Measurements from ENCODE around the gene KLHL29. TPM values are rescaled to one million over a fixed set of nuclear protein-coding genes. Genes with fewer than 3 reads are reported as not detected.

Gene KLHL29
- total RNA-seq, 2 experiments from 2014 or later, result 2.5 to 2.7 TPM

GRCh38 chr2:23536326-23536725 is 151.3 kb downstream of the KLHL29 start:
- H3K36me3 Mint-ChIP-seq (ENCODE audit: low read depth), result no peaks in the 10 kb centered on the region
- POLR2A ChIA-PET, result no interaction called here
- Histone ChIP-seq H3K9me3 (ENCODE audit: control insufficient read depth in 1 of 2, insufficient read depth in 1 of 2, low read length in 2 of 2) (no peaks in the 10 kb centered on the region), H3K27me3 (ENCODE audit: control insufficient read depth in 1 of 2, insufficient read depth in 2 of 2, low read length in 2 of 2) (no peaks in the 10 kb centered on the region), H3K27ac (ENCODE audit: low read depth in 1 of 2, low read length in 2 of 2) (no peak overlapping the region), H3K4me3 (ENCODE audit: low read length) (no peak overlapping the region), H3K36me3 (ENCODE audit: insufficient read depth, low read length) (no peaks in the 10 kb centered on the region), H3K4me1 (ENCODE audit: insufficient read depth, low read length) (peaks cover 33% of the 10 kb centered on the region)
- intact Hi-C loops (cut with DNase I, micrococcal nuclease), result no loop called here
- H3K9me3 Mint-ChIP-seq, result no peaks in the 10 kb centered on the region
- CTCF ChIA-PET, result no interaction called here
- H3K27me3 Mint-ChIP-seq, result no peaks in the 10 kb centered on the region
- H3K27ac Mint-ChIP-seq, result no peak overlapping the region
- TF ChIP-seq CTCF (IDR thresholded peaks at IDR 0.05), result no peak
- DNase-seq (no peak), ATAC-seq (ENCODE audit: poor library complexity) (no peak)
- peaks cover 45% of the 10 kb centered on the region for H3K4me1 Mint-ChIP-seq (ENCODE audit: low read depth)
- peak overlapping the region; percentile 47 for H3K4me3 Mint-ChIP-seq

GRCh38 chr2:23537991-23538390 is 153.0 kb downstream of the KLHL29 start:
- no peak for TF ChIP-seq CTCF (IDR thresholded peaks at IDR 0.05)
- intact Hi-C loops (cut with DNase I, micrococcal nuclease), result no loop called here

GRCh38 chr2:23538566-23538965 is 153.6 kb downstream of the KLHL29 start:
- no peak overlapping the region for H3K4me3 ChIP-seq (ENCODE audit: low read length)
- no peak for TF ChIP-seq CTCF (IDR thresholded peaks at IDR 0.05)
- intact Hi-C loops (cut with DNase I, micrococcal nuclease), result no loop called here
- Mint-ChIP-seq H3K9me3 (no peaks in the 10 kb centered on the region), H3K4me1 (ENCODE audit: low read depth) (peaks cover 25% of the 10 kb centered on the region), H3K36me3 (ENCODE audit: low read depth) (no peaks in the 10 kb centered on the region), H3K4me3 (no peak overlapping the region), H3K27ac (no peak overlapping the region), H3K27me3 (no peaks in the 10 kb centered on the region)
- H3K9me3 ChIP-seq (ENCODE audit: control insufficient read depth in 1 of 2, insufficient read depth in 1 of 2, low read length in 2 of 2), result no peaks in the 10 kb centered on the region
- no peaks in the 10 kb centered on the region for H3K27me3 ChIP-seq (ENCODE audit: control insufficient read depth in 1 of 2, insufficient read depth in 2 of 2, low read length in 2 of 2)
- ChIA-PET CTCF (no interaction called here), POLR2A (no interaction called here)
- no peak overlapping the region for H3K27ac ChIP-seq (ENCODE audit: low read depth in 1 of 2, low read length in 2 of 2)
- peaks cover 10% of the 10 kb centered on the region for H3K4me1 ChIP-seq (ENCODE audit: insufficient read depth, low read length)
- H3K36me3 ChIP-seq (ENCODE audit: insufficient read depth, low read length), result no peaks in the 10 kb centered on the region
- DNase-seq, result no peak
- ATAC-seq (ENCODE audit: poor library complexity), result no peak

More at GRCh38 chr2:23537991-23538390, 153.0 kb downstream of the KLHL29 start:
- Mint-ChIP-seq H3K4me3 (no peak overlapping the region), H3K4me1 (ENCODE audit: low read depth) (peaks cover 31% of the 10 kb centered on the region), H3K27ac (no peak overlapping the region), H3K27me3 (no peaks in the 10 kb centered on the region), H3K36me3 (ENCODE audit: low read depth) (no peaks in the 10 kb centered on the region), H3K9me3 (no peaks in the 10 kb centered on the region)
- H3K27ac ChIP-seq (ENCODE audit: low read depth in 1 of 2, low read length in 2 of 2), result no peak overlapping the region
- CTCF ChIA-PET, result no interaction called here
- peaks cover 16% of the 10 kb centered on the region for H3K4me1 ChIP-seq (ENCODE audit: insufficient read depth, low read length)
- POLR2A ChIA-PET, result no interaction called here
- ATAC-seq (ENCODE audit: poor library complexity), result no peak
- H3K36me3 ChIP-seq (ENCODE audit: insufficient read depth, low read length), result no peaks in the 10 kb centered on the region
- no peak for DNase-seq
- H3K27me3 ChIP-seq (ENCODE audit: control insufficient read depth in 1 of 2, insufficient read depth in 2 of 2, low read length in 2 of 2), result no peaks in the 10 kb centered on the region
- no peaks in the 10 kb centered on the region for H3K9me3 ChIP-seq (ENCODE audit: control insufficient read depth in 1 of 2, insufficient read depth in 1 of 2, low read length in 2 of 2)
- no peak overlapping the region for H3K4me3 ChIP-seq (ENCODE audit: low read length)
